SK-N-MC (cell line): ENCODE results near the gene CD6.

ENCODE experiments used
- EZH2 ChIP-seq: fragments of 200-600 bp; sonication (generic); IDR thresholded peaks from one replicate; pipeline ENCODE4 v1.6.1; 2017; ENCODE audit warnings: antibody characterized with exemption
- POLR2AphosphoS5 ChIP-seq: IDR thresholded peaks from 2 replicates; pipeline ENCODE4 v1.6.1; 2012; ENCODE audit warnings: mild to moderate bottlenecking, low read depth, low read length, borderline replicate concordance

- no peak for TF ChIP-seq EZH2
- TF ChIP-seq POLR2AphosphoS5, result no peak
These were observed 31.6 kb upstream of the CD6 start for GRCh38 chr11:60939855-60940254.
